ENCODE results near the gene ZNF808. TPM values are rescaled to one million over a fixed set of nuclear protein-coding genes. Genes with fewer than 3 reads are reported as not detected.

Gene ZNF808
- 48.5 TPM for total RNA-seq

DNA sequence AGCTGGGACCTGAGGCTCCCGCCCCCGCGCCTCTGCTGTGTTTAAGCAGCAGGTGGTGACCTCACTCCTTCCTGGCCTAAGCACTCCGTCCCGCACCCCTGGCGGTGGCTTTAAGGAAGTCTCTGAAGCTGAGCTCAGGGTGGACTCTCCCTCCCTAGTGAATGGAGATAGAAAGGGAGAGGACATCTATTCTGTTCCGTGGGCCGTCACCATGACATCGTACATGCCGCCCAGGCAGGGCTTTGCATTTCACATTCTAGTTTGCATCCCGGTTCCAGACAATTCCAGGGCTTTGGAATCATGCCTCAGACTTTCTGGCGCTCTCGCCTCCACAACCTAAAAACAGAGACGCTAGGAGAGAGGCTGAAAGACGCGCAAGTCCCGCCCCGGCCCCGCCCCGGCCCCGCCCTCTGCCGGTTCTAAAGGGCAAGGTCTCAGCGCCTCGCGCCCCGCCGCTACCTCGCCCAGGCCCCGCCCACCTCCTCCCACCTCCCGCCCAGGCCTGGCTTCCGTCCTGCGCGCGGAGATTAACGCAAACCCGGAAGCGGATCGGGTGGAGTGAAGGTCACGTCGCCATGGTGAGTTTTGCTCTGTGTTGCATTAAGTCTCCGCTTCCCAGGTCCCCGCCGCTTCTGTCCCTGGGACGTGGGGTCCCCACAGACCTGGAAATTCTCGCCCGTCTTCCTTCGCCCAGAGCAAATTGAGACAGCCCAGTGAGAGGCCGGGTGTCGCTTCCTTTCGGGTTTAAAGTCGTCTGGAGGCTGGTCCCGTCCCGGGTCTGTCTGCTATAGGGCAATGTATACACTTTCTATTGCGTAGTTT is at the start of gene ZNF808:
Gene ZNF808 (plus strand): TSS at position 535 of the 822 bp plus-strand sequence. CDS start 15,617 bp downstream, outside the sequence.

GRCh38 chr19:52570000-52570861 is 42.8 kb downstream of the ZNF808 start, which contains the start of gene ZNF701:
Gene ZNF701, plus strand, starts transcription at chr19:52570287. Its CDS starts 3,861 bp downstream, at chr19:52574148.

Small RNAs within 50 kb of the gene (small RNA-seq; reads per million reads assigned to genes)
- not detected for gene RPL39P34 (ENCODE audit: low replicate concordance)

Other genes starting within 250 kb of the ZNF808 start
- gene ZNF480, start 230.5 kb upstream of the ZNF808 start, total RNA-seq: 14.7 TPM
- 24.4 TPM for gene ZNF610, start 191.4 kb upstream of the ZNF808 start, total RNA-seq
- 122 TPM for gene ZNF880, start 157.7 kb upstream of the ZNF808 start, total RNA-seq
- gene ZNF528, start 129.8 kb upstream of the ZNF808 start, total RNA-seq: 138 TPM
- 9.4 TPM for gene ZNF534, start 98.5 kb upstream of the ZNF808 start, total RNA-seq
- gene ZNF578, start 74.1 kb upstream of the ZNF808 start, total RNA-seq: 36.6 TPM
- gene ZNF701, start 42.6 kb downstream of the ZNF808 start, total RNA-seq: 41.3 TPM
- gene ZNF83, start 110.7 kb downstream of the ZNF808 start, total RNA-seq: 107 TPM
- gene ZNF611, start 207.4 kb downstream of the ZNF808 start, total RNA-seq: 57.6 TPM

Measured in parietal lobe (tissue), 2 donors.